Measurements from ENCODE around the gene G3BP1.

G3BP1 gene

GRCh38 chr5:151780348-151780747, 8.6 kb downstream of the G3BP1 start:
- TF ChIP-seq NFIC (IDR thresholded peaks at IDR 0.05), result no peak
- TF ChIP-seq TCF12 (IDR thresholded peaks at IDR 0.05; ENCODE audit: low read depth), result no peak
- no peak for TF ChIP-seq RAD21 (IDR thresholded peaks at IDR 0.05; ENCODE audit: low read depth)
- no peak for TF ChIP-seq ZBTB7A (IDR thresholded peaks at IDR 0.05; ENCODE audit: low read depth)
- no peak for TF ChIP-seq EGR1 (IDR thresholded peaks at IDR 0.05)
- TF ChIP-seq TAF1 (IDR thresholded peaks at IDR 0.05; ENCODE audit: low read depth), result no peak
- no peak for TF ChIP-seq YY1 (IDR thresholded peaks at IDR 0.05; ENCODE audit: low read depth)
- TF ChIP-seq CREB1 (IDR thresholded peaks at IDR 0.05; ENCODE audit: low read depth), result no peak
- no peak for TF ChIP-seq EP300 (IDR thresholded peaks at IDR 0.05; ENCODE audit: borderline replicate concordance)
- no peak for TF ChIP-seq FOXM1 (IDR thresholded peaks at IDR 0.05; ENCODE audit: borderline replicate concordance, low read depth)
- no peak for TF ChIP-seq CEBPB (IDR thresholded peaks at IDR 0.05)
- TF ChIP-seq TEAD4 (IDR thresholded peaks at IDR 0.05), result no peak
- TF ChIP-seq USF1 (IDR thresholded peaks at IDR 0.05), result no peak
- TF ChIP-seq REST (IDR thresholded peaks at IDR 0.05; ENCODE audit: low read depth), result no peak
- TF ChIP-seq MAX (IDR thresholded peaks at IDR 0.05), result no peak

GRCh38 chr5:151781201-151781600, 9.4 kb downstream of the G3BP1 start:
- TF ChIP-seq YY1 (IDR thresholded peaks at IDR 0.05; ENCODE audit: low read depth) (no peak), EP300 (IDR thresholded peaks at IDR 0.05; ENCODE audit: borderline replicate concordance) (no peak), RAD21 (IDR thresholded peaks at IDR 0.05; ENCODE audit: low read depth) (no peak), USF1 (IDR thresholded peaks at IDR 0.05) (no peak), CREB1 (IDR thresholded peaks at IDR 0.05; ENCODE audit: low read depth) (no peak), CEBPB (IDR thresholded peaks at IDR 0.05) (no peak)

- no peak for TF ChIP-seq RAD21 (IDR thresholded peaks at IDR 0.05; ENCODE audit: low read depth)
These were observed 12.4 kb downstream of the G3BP1 start for GRCh38 chr5:151784141-151784540.

GRCh38 chr5:151786468-151786867, 14.7 kb downstream of the G3BP1 start:
- no peak for TF ChIP-seq FOXM1 (IDR thresholded peaks at IDR 0.05; ENCODE audit: borderline replicate concordance, low read depth)
- no peak for TF ChIP-seq EP300 (IDR thresholded peaks at IDR 0.05; ENCODE audit: borderline replicate concordance)
- TF ChIP-seq TAF1 (IDR thresholded peaks at IDR 0.05; ENCODE audit: low read depth), result no peak
- TF ChIP-seq CEBPB (IDR thresholded peaks at IDR 0.05), result no peak

- no peak for TF ChIP-seq ZBTB7A (IDR thresholded peaks at IDR 0.05; ENCODE audit: low read depth)
- TF ChIP-seq USF1 (IDR thresholded peaks at IDR 0.05), result no peak
- TF ChIP-seq EGR1 (IDR thresholded peaks at IDR 0.05), result no peak
- TF ChIP-seq EP300 (IDR thresholded peaks at IDR 0.05; ENCODE audit: borderline replicate concordance), result no peak
- TF ChIP-seq CREB1 (IDR thresholded peaks at IDR 0.05; ENCODE audit: low read depth), result no peak
- TF ChIP-seq TAF1 (IDR thresholded peaks at IDR 0.05; ENCODE audit: low read depth), result no peak
- no peak for TF ChIP-seq CEBPB (IDR thresholded peaks at IDR 0.05)
- TF ChIP-seq MAX (IDR thresholded peaks at IDR 0.05), result no peak
- no peak for TF ChIP-seq RAD21 (IDR thresholded peaks at IDR 0.05; ENCODE audit: low read depth)
- no peak for TF ChIP-seq TCF12 (IDR thresholded peaks at IDR 0.05; ENCODE audit: low read depth)
- TF ChIP-seq YY1 (IDR thresholded peaks at IDR 0.05; ENCODE audit: low read depth), result no peak
- no peak for TF ChIP-seq NFIC (IDR thresholded peaks at IDR 0.05)
- no peak for TF ChIP-seq REST (IDR thresholded peaks at IDR 0.05; ENCODE audit: low read depth)
- no peak for TF ChIP-seq FOXM1 (IDR thresholded peaks at IDR 0.05; ENCODE audit: borderline replicate concordance, low read depth)
- no peak for TF ChIP-seq TEAD4 (IDR thresholded peaks at IDR 0.05)
These were observed 16.1 kb downstream of the G3BP1 start for GRCh38 chr5:151787817-151788216.

GRCh38 chr5:151793358-151793757, 21.6 kb downstream of the G3BP1 start:
- no peak for TF ChIP-seq NFIC (IDR thresholded peaks at IDR 0.05)
- TF ChIP-seq FOXM1 (IDR thresholded peaks at IDR 0.05; ENCODE audit: borderline replicate concordance, low read depth), result no peak
- no peak for TF ChIP-seq USF1 (IDR thresholded peaks at IDR 0.05)
- TF ChIP-seq CEBPB (IDR thresholded peaks at IDR 0.05), result no peak
- TF ChIP-seq EGR1 (IDR thresholded peaks at IDR 0.05), result no peak
- TF ChIP-seq REST (IDR thresholded peaks at IDR 0.05; ENCODE audit: low read depth), result no peak
- TF ChIP-seq MAX (IDR thresholded peaks at IDR 0.05), result no peak
- TF ChIP-seq CREB1 (IDR thresholded peaks at IDR 0.05; ENCODE audit: low read depth), result no peak
- no peak for TF ChIP-seq YY1 (IDR thresholded peaks at IDR 0.05; ENCODE audit: low read depth)
- no peak for TF ChIP-seq TEAD4 (IDR thresholded peaks at IDR 0.05)
- no peak for TF ChIP-seq ZBTB7A (IDR thresholded peaks at IDR 0.05; ENCODE audit: low read depth)
- TF ChIP-seq EP300 (IDR thresholded peaks at IDR 0.05; ENCODE audit: borderline replicate concordance), result no peak
- no peak for TF ChIP-seq TCF12 (IDR thresholded peaks at IDR 0.05; ENCODE audit: low read depth)
- no peak for TF ChIP-seq TAF1 (IDR thresholded peaks at IDR 0.05; ENCODE audit: low read depth)

All from Ishikawa (cell line).